ENCODE data around the gene USP32. TPM values are rescaled to one million over a fixed set of nuclear protein-coding genes. Genes with fewer than 3 reads are reported as not detected.
"Not testable (repeated sequence)": the region's sequence is repeated elsewhere in the genome, so short reads cannot be mapped to it uniquely, and the experiment has no call there.

The USP32 gene
- polyA plus RNA-seq, 1 experiment: 23.8 TPM

DNA sequence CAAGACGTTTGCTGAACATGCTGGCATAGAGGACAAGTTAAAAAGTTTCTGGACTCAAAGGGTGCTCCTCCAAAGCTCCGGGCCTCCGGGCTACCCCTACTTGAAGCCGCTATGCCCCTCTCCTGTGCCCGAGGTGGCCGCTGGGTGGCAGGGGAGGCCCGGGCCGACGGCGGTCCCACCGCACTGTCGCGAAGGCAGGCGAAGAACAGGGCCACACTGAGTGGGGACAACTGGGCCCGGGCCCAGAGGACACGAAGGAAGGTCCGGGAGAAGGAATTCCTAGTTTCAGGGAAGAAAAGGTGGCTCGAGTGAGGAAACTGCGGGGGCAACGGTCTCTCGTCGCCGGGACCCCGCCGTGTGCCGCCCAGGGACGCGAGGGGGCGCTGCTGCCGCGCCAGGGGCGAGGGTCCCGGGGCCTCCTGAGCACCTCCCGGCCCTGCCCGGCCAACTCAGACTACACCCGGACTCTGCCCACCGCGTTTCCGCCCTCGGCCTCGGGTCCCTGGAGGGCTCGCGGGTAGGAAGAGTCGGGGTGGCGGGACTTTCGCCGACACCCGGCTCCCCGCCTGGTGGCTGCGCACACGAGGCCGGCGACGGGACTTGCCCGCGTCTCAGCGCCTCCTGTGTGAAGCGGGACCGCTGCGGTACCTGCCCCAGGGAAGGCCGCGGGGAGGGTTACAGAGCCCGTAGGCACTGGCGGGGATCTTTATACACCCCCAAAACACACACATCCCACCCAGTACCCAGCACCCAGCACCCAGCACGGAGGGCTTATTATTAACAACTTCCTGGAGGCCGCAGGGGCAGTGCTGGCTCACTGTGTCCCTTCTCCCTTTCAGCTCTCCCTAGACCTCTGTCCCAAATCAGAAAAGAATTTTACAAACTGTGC, 29.6 kb upstream of the USP32 start:
- Histone ChIP-seq H3K4me3 (ENCODE audit: low read depth, low read length) (peak overlapping the region; percentile 40), H3K27me3 (ENCODE audit: control insufficient read depth, insufficient read depth, low read length) (no peaks in the 10 kb centered on the region), H3K36me3 (ENCODE audit: control insufficient read depth, insufficient read depth, low read length) (no peaks in the 10 kb centered on the region)
- TF ChIP-seq, protein P1, sequence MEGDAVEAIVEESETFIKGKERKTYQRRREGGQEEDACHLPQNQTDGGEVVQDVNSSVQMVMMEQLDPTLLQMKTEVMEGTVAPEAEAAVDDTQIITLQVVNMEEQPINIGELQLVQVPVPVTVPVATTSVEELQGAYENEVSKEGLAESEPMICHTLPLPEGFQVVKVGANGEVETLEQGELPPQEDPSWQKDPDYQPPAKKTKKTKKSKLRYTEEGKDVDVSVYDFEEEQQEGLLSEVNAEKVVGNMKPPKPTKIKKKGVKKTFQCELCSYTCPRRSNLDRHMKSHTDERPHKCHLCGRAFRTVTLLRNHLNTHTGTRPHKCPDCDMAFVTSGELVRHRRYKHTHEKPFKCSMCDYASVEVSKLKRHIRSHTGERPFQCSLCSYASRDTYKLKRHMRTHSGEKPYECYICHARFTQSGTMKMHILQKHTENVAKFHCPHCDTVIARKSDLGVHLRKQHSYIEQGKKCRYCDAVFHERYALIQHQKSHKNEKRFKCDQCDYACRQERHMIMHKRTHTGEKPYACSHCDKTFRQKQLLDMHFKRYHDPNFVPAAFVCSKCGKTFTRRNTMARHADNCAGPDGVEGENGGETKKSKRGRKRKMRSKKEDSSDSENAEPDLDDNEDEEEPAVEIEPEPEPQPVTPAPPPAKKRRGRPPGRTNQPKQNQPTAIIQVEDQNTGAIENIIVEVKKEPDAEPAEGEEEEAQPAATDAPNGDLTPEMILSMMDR (IDR thresholded peaks at IDR 0.05; ENCODE audit: insufficient read depth, low read depth, low read length): peak; percentile 97
- no peak for DNase-seq (ENCODE audit: low read depth)
- ChIA-PET CTCF (interaction anchor here (0.6 to 1.8 kb wide), 22 partner anchors 8 to 279 kb away, joined by 3 to 11 read pairs (median 5); no protein-coding TSS in a partner anchor), POLR2A (no interaction called here)

DNA sequence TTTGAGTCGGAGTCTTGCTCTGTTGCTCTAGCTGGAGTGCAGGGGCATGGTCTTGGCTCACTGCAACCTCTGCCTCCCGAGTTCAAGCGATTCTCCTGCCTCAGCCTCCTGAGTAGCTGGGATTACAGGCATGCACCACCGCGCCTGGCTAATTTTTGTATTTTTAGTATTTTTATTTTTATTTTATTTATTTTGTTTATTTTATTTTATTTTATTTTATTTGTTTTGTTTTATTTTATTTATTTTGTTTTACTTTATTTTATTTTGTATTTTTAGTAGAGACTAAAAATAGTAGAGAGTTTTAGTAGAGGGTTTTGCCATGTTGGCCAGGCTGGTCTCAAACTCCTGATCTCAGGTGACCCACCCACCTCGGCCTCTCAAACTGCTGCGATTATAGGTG, 27.9 kb upstream of the USP32 start:
- CTCF ChIA-PET: interaction anchor here (1.6 to 1.8 kb wide), 2 partner anchors 219 to 277 kb away, joined by 6 to 11 read pairs; no protein-coding TSS in a partner anchor

DNA sequence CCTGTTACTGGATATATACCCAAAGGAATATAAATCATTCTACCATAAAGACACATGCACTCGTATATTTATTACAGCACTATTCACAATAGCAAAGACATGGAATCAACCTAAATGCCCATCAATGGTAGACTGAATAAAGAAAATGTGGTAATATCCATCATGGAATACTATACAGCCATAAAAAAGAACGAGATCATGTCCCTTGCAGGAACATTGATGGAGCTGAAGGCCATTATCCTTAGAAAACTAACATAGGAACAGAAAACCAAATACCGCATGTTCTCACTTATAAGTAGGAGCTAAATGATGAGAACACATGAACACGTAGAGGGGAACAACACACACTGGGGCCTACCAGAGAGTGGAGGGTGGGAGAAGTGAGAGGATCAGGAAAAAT, 27.1 kb upstream of the USP32 start:
- POLR2A ChIA-PET; CTCF ChIA-PET; H3K27me3 ChIP-seq (ENCODE audit: control insufficient read depth, insufficient read depth, low read length); H3K4me3 ChIP-seq (ENCODE audit: low read depth, low read length); DNase-seq (ENCODE audit: low read depth); H3K36me3 ChIP-seq (ENCODE audit: control insufficient read depth, insufficient read depth, low read length): not testable (repeated sequence)

More for the DNA sequence above, 27.9 kb upstream of the USP32 start:
- POLR2A ChIA-PET; H3K27me3 ChIP-seq (ENCODE audit: control insufficient read depth, insufficient read depth, low read length); H3K36me3 ChIP-seq (ENCODE audit: control insufficient read depth, insufficient read depth, low read length); H3K4me3 ChIP-seq (ENCODE audit: low read depth, low read length); DNase-seq (ENCODE audit: low read depth): not testable (repeated sequence)

DNA sequence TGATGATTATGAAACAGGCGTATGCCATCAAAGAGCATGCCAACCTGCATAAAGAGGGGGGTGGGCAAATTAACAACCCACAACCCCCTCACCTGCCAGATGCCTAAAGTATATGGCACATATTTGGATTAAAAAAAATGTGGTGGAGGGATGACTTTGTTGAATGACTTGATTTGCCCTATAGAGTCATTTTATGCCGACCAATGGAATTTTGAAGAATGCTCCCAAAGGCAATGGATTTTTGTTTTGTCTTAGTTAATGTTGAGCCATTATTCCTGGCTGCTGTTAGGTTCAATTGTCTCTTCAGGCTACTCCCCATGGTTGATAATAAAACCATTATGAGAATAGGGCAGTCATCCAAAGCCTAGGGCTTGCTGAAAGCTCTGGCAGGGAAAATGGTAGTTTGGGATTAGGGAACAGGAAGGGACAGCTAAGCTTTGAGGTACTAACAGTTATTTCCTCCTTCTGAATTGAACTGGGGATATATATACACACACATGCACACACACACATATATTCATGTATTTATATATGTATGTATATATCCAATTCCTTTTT, 24.5 kb upstream of the USP32 start:
- no peak overlapping the region for H3K4me3 ChIP-seq (ENCODE audit: low read depth, low read length)
- H3K27me3 ChIP-seq (ENCODE audit: control insufficient read depth, insufficient read depth, low read length): no peaks in the 10 kb centered on the region
- TF ChIP-seq, protein P1 (IDR thresholded peaks at IDR 0.05; ENCODE audit: insufficient read depth, low read depth, low read length): no peak
- H3K36me3 ChIP-seq (ENCODE audit: control insufficient read depth, insufficient read depth, low read length): no peaks in the 10 kb centered on the region
- CTCF ChIA-PET: no interaction called here
- POLR2A ChIA-PET: no interaction called here
- DNase-seq (ENCODE audit: low read depth): no peak

DNA sequence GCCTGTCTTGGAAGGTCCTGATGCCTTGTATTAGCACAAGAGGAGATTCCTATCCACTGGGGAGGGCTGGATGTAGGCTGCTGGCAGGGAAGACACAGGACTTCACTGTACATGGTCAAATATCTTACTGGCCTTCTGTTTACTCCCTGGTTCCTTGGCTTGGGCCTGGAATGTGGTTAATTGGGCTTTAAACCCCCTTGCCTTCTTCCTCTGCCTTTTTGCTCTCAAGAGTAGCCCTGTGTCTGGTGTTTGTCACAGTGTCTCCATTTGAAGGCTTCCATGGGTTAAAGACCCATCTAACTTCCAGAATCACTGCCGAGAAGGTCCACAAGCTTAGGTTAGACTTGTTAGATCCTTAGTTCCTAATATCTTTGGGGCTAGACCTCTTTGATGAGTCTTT, 23.2 kb upstream of the USP32 start:
- POLR2A ChIA-PET: no interaction called here

DNA sequence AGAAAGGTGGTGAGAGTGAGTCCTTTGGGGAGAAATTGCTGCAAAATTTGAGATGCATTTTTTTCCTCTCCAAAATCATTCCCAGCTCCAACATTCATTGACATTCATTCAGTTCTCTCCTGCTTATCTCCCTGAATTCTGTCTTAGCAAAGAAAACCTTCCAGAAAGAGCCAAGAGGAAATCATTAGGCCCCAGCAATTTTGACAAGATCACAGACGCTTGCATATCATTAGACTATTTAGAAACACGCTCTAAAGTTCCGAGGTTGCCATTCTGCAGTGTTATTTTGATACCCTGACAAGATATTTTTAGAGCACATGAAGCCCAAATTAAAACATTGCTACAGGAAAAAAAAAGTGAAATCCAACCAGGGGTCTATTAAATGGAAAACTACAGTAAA, 20.8 kb upstream of the USP32 start:
- TF ChIP-seq, protein P1 (IDR thresholded peaks at IDR 0.05; ENCODE audit: insufficient read depth, low read depth, low read length): no peak
- no peak overlapping the region for H3K4me3 ChIP-seq (ENCODE audit: low read depth, low read length)
- POLR2A ChIA-PET: no interaction called here
- no peak for DNase-seq (ENCODE audit: low read depth)
- CTCF ChIA-PET: interaction anchor here (1.0 to 2.3 kb wide), 3 partner anchors 8 to 10 kb away, joined by 3 to 10 read pairs (median 5); partner anchors contain the start of gene CHCT1
- H3K36me3 ChIP-seq (ENCODE audit: control insufficient read depth, insufficient read depth, low read length): no peaks in the 10 kb centered on the region
- no peaks in the 10 kb centered on the region for H3K27me3 ChIP-seq (ENCODE audit: control insufficient read depth, insufficient read depth, low read length)

More for the DNA sequence above, 23.2 kb upstream of the USP32 start:
- no peak overlapping the region for H3K4me3 ChIP-seq (ENCODE audit: low read depth, low read length)
- no peaks in the 10 kb centered on the region for H3K27me3 ChIP-seq (ENCODE audit: control insufficient read depth, insufficient read depth, low read length)
- H3K36me3 ChIP-seq (ENCODE audit: control insufficient read depth, insufficient read depth, low read length): no peaks in the 10 kb centered on the region
- DNase-seq (ENCODE audit: low read depth): no peak
- TF ChIP-seq, protein P1 (IDR thresholded peaks at IDR 0.05; ENCODE audit: insufficient read depth, low read depth, low read length): no peak
- CTCF ChIA-PET: interaction anchor here (1.2 kb wide), 1 partner anchor 23 kb away, joined by 3 read pairs; the partner anchor contains the start of gene USP32
